ENCODE results near the gene GAD1. TPM values are rescaled to one million over a fixed set of nuclear protein-coding genes. Genes with fewer than 3 reads are reported as not detected.

The GAD1 gene
- total RNA-seq, 4 donors from 2014 or later: not detected

- intact Hi-C loops (cut with DNase I; ENCODE audit: low total_unique reads) (no loop called here), in situ Hi-C loops (cut with MboI; ENCODE audit: low sequenced_read_pairs in 4 of 4) (no loop called here)
- Histone ChIP-seq H3K36me3 (no peaks in the 10 kb centered on the region), H3K4me3 (no peak overlapping the region), H3K27me3 (no peaks in the 10 kb centered on the region), H3K27ac (no peak overlapping the region), H3K9me3 (no peaks in the 10 kb centered on the region), H3K4me1 (no peaks in the 10 kb centered on the region)
- ATAC-seq (no peak), DNase-seq (no peak)
- TF ChIP-seq CTCF (IDR thresholded peaks at IDR 0.05 in 4 of 5, conservative IDR thresholded peaks at IDR 0.05 in 1 of 5) (no peak), POLR2A (IDR thresholded peaks at IDR 0.05) (no peak)
These were observed 52.3 kb downstream of the GAD1 start for GRCh38 chr2:170869036-170869435.

GRCh38 chr2:170869461-170869860 lies 52.8 kb downstream of the GAD1 start:
- no peak for TF ChIP-seq POLR2A (IDR thresholded peaks at IDR 0.05)
- TF ChIP-seq CTCF (IDR thresholded peaks at IDR 0.05 in 4 of 5, conservative IDR thresholded peaks at IDR 0.05 in 1 of 5): no peak
- Histone ChIP-seq H3K4me1 (no peaks in the 10 kb centered on the region), H3K27me3 (no peaks in the 10 kb centered on the region), H3K36me3 (no peaks in the 10 kb centered on the region), H3K9me3 (no peaks in the 10 kb centered on the region), H3K4me3 (no peak overlapping the region), H3K27ac (no peak overlapping the region)
- DNase-seq: no peak
- ATAC-seq: no peak
- intact Hi-C loops (cut with DNase I; ENCODE audit: low total_unique reads) (no loop called here), in situ Hi-C loops (cut with MboI; ENCODE audit: low sequenced_read_pairs in 4 of 4) (no loop called here)

- Histone ChIP-seq H3K9me3 (no peaks in the 10 kb centered on the region), H3K4me3 (peak overlapping the region in 3 of 4 donors; percentile 14 to 42 (median 21)), H3K36me3 (no peaks in the 10 kb centered on the region), H3K27me3 (no peaks in the 10 kb centered on the region), H3K27ac (no peak overlapping the region), H3K4me1 (no peaks in the 10 kb centered on the region)
- intact Hi-C loops (cut with DNase I; ENCODE audit: low total_unique reads): no loop called here
- in situ Hi-C loops (cut with MboI; ENCODE audit: low sequenced_read_pairs in 4 of 4): no loop called here
- peak; percentile 6 to 47 for DNase-seq
- TF ChIP-seq POLR2A (IDR thresholded peaks at IDR 0.05) (no peak), CTCF (IDR thresholded peaks at IDR 0.05 in 4 of 5, conservative IDR thresholded peaks at IDR 0.05 in 1 of 5) (peak; percentile 23 to 84 (median 65))
- peak; percentile 39 to 91 for ATAC-seq
These were observed 56.5 kb downstream of the GAD1 start for GRCh38 chr2:170873035-170873692.

- no peaks in the 10 kb centered on the region for H3K27me3 ChIP-seq
- DNase-seq (no peak), ATAC-seq (no peak)
- H3K36me3 ChIP-seq: no peaks in the 10 kb centered on the region
- in situ Hi-C loops (cut with MboI; ENCODE audit: low sequenced_read_pairs in 4 of 4) (no loop called here), intact Hi-C loops (cut with DNase I; ENCODE audit: low total_unique reads) (no loop called here)
- no peak for TF ChIP-seq POLR2A (IDR thresholded peaks at IDR 0.05)
- TF ChIP-seq CTCF (IDR thresholded peaks at IDR 0.05 in 4 of 5, conservative IDR thresholded peaks at IDR 0.05 in 1 of 5): no peak
- no peak overlapping the region for H3K4me3 ChIP-seq
- no peak overlapping the region for H3K27ac ChIP-seq
- no peaks in the 10 kb centered on the region for H3K4me1 ChIP-seq
- no peaks in the 10 kb centered on the region for H3K9me3 ChIP-seq
These were observed 61.4 kb downstream of the GAD1 start for GRCh38 chr2:170878066-170878465.

GRCh38 chr2:170878505-170878904 lies 61.8 kb downstream of the GAD1 start:
- Histone ChIP-seq H3K36me3 (no peaks in the 10 kb centered on the region), H3K27ac (no peak overlapping the region), H3K27me3 (no peaks in the 10 kb centered on the region), H3K4me1 (no peaks in the 10 kb centered on the region), H3K4me3 (no peak overlapping the region), H3K9me3 (no peaks in the 10 kb centered on the region)
- intact Hi-C loops (cut with DNase I; ENCODE audit: low total_unique reads): no loop called here
- in situ Hi-C loops (cut with MboI; ENCODE audit: low sequenced_read_pairs in 4 of 4): no loop called here
- DNase-seq (no peak), ATAC-seq (no peak)
- TF ChIP-seq CTCF (IDR thresholded peaks at IDR 0.05 in 4 of 5, conservative IDR thresholded peaks at IDR 0.05 in 1 of 5) (no peak), POLR2A (IDR thresholded peaks at IDR 0.05) (no peak)
